Parathyroid adenoma (tissue), 2 donors: ENCODE measurements around the gene FAM47E.

Source experiments
- H2AFZ ChIP-seq: fragments of 300-600 bp; sonication (generic); one replicate; pipeline ENCODE4 v1.7.0; 2017; ENCODE audit warnings: antibody characterized with exemption, mild to moderate bottlenecking
- H3K27ac ChIP-seq: fragments of 300-600 bp; sonication (generic); one replicate; pipeline ENCODE4 v1.7.0; 2017
- H3K27me3 ChIP-seq: fragments of 300-600 bp; sonication (generic); one replicate; pipeline ENCODE4 v1.7.0; 2017; ENCODE audit warnings: low read length; ENCODE audit not compliant: control insufficient read depth, insufficient read depth
- H3K36me3 ChIP-seq: fragments of 300-600 bp; sonication (generic); one replicate; pipeline ENCODE4 v1.7.0; 2017; ENCODE audit warnings: low read length; ENCODE audit not compliant: control insufficient read depth, insufficient read depth
- H3K4me1 ChIP-seq: fragments of 300-600 bp; sonication (generic); one replicate; pipeline ENCODE4 v1.7.0; 2017; ENCODE audit warnings: control low read depth
- H3K4me2 ChIP-seq: fragments of 300-600 bp; sonication (generic); one replicate; pipeline ENCODE4 v1.7.0; 2017; ENCODE audit warnings: low read length
- H3K4me3 ChIP-seq: fragments of 300-600 bp; sonication (generic); one replicate; pipeline ENCODE4 v1.7.0; 2017; ENCODE audit warnings: low read depth, low read length
- H3K79me2 ChIP-seq: fragments of 300-600 bp; sonication (generic); one replicate; pipeline ENCODE4 v1.7.0; 2017; ENCODE audit warnings: control low read depth
- H3K9ac ChIP-seq: fragments of 300-600 bp; sonication (generic); one replicate; pipeline ENCODE4 v1.7.0; 2017; ENCODE audit warnings: mild to moderate bottlenecking
- H3K9me3 ChIP-seq: fragments of 300-600 bp; sonication (generic); one replicate; pipeline ENCODE4 v1.7.0; 2017; ENCODE audit warnings: low read length; ENCODE audit not compliant: control insufficient read depth
- CTCF ChIP-seq: fragments of 300-600 bp; sonication (generic); IDR thresholded peaks from one replicate; pipeline ENCODE4 v1.7.0; 2017; ENCODE audit warnings: antibody characterized with exemption, mild to moderate bottlenecking
- donor health status: primary hyperparathyroidism.

Gene FAM47E

GRCh38 chr4:76267811-76268210 is 16.3 kb downstream of the FAM47E start:
- H2AFZ ChIP-seq, result no peak overlapping the region
- TF ChIP-seq CTCF, result no peak
- no peak overlapping the region for H3K4me2 ChIP-seq
- H3K9me3 ChIP-seq, result no peaks in the 10 kb centered on the region
- H3K4me3 ChIP-seq, result no peak overlapping the region
- H3K9ac ChIP-seq, result no peak overlapping the region
- no peaks in the 10 kb centered on the region for H3K36me3 ChIP-seq
- no peak overlapping the region for H3K27ac ChIP-seq
- no peaks in the 10 kb centered on the region for H3K27me3 ChIP-seq
- H3K79me2 ChIP-seq, result no peaks in the 10 kb centered on the region
- H3K4me1 ChIP-seq, result no peaks in the 10 kb centered on the region

- Histone ChIP-seq H2AFZ (no peak overlapping the region), H3K4me2 (no peak overlapping the region), H3K36me3 (no peaks in the 10 kb centered on the region), H3K79me2 (no peaks in the 10 kb centered on the region), H3K27me3 (no peaks in the 10 kb centered on the region), H3K9me3 (no peaks in the 10 kb centered on the region), H3K4me3 (no peak overlapping the region), H3K4me1 (no peaks in the 10 kb centered on the region), H3K9ac (no peak overlapping the region), H3K27ac (no peak overlapping the region)
- TF ChIP-seq CTCF, result no peak
Measured at GRCh38 chr4:76270244-76271175, 19.0 kb downstream of the FAM47E start.

- H3K36me3 ChIP-seq, result no peaks in the 10 kb centered on the region
- H3K27me3 ChIP-seq, result no peaks in the 10 kb centered on the region
- no peak overlapping the region for H3K9ac ChIP-seq
- no peak overlapping the region for H3K4me3 ChIP-seq
- no peaks in the 10 kb centered on the region for H3K4me1 ChIP-seq
- no peak overlapping the region for H3K27ac ChIP-seq
- no peak overlapping the region for H2AFZ ChIP-seq
- H3K9me3 ChIP-seq, result no peaks in the 10 kb centered on the region
- no peaks in the 10 kb centered on the region for H3K79me2 ChIP-seq
- H3K4me2 ChIP-seq, result no peak overlapping the region
- no peak for TF ChIP-seq CTCF
Measured at GRCh38 chr4:76271248-76271647, 19.7 kb downstream of the FAM47E start.

GRCh38 chr4:76272073-76272472 is 20.6 kb downstream of the FAM47E start:
- TF ChIP-seq CTCF, result no peak
- no peak overlapping the region for H3K4me3 ChIP-seq
- no peak overlapping the region for H3K9ac ChIP-seq
- H3K9me3 ChIP-seq, result no peaks in the 10 kb centered on the region
- H3K27ac ChIP-seq, result no peak overlapping the region
- H2AFZ ChIP-seq, result no peak overlapping the region
- H3K36me3 ChIP-seq, result no peaks in the 10 kb centered on the region
- no peaks in the 10 kb centered on the region for H3K79me2 ChIP-seq
- no peak overlapping the region for H3K4me2 ChIP-seq
- no peaks in the 10 kb centered on the region for H3K27me3 ChIP-seq
- H3K4me1 ChIP-seq, result no peaks in the 10 kb centered on the region

GRCh38 chr4:76272582-76272981 is 21.1 kb downstream of the FAM47E start:
- Histone ChIP-seq H3K79me2 (no peaks in the 10 kb centered on the region), H3K4me3 (no peak overlapping the region), H3K4me1 (no peaks in the 10 kb centered on the region), H3K9ac (no peak overlapping the region), H3K27ac (no peak overlapping the region), H3K27me3 (no peaks in the 10 kb centered on the region), H3K4me2 (no peak overlapping the region), H3K36me3 (no peaks in the 10 kb centered on the region), H3K9me3 (no peaks in the 10 kb centered on the region), H2AFZ (no peak overlapping the region)
- no peak for TF ChIP-seq CTCF
